GM19240 (cell line): ENCODE measurements around the gene TMEM186.
A peak's percentile ranks its signal among the peaks of the same experiment; 100 is the strongest.
"Not testable (repeated sequence)": the region's sequence is repeated elsewhere in the genome, so short reads cannot be mapped to it uniquely, and the experiment has no call there.

Experiments used
- DNase-seq: peaks from one replicate; pipeline ENCODE4 v3.0.0; 2011; ENCODE audit warnings: low spot score; ENCODE audit not compliant: insufficient read length

Gene TMEM186

GRCh38 chr16:8797364-8798173 is at the start of gene TMEM186, which contains the start of gene PMM2:
TMEM186 (minus strand) TSS chr16:8797639; CDS start chr16:8797614, 25 bp downstream.
PMM2 (plus strand) TSS chr16:8797839; CDS start chr16:8797883, 44 bp downstream.
- DNase-seq: peak; percentile 91

GRCh38 chr16:8847145-8847544 is 49.7 kb upstream of the TMEM186 start:
- DNase-seq: no peak

- no peak for DNase-seq
Observed at GRCh38 chr16:8846401-8846932, 49.0 kb upstream of the TMEM186 start.

GRCh38 chr16:8845699-8846298 is 48.4 kb upstream of the TMEM186 start:
- no peak for DNase-seq

GRCh38 chr16:8843296-8843695 is 45.9 kb upstream of the TMEM186 start:
- DNase-seq: not testable (repeated sequence)

- not testable (repeated sequence) for DNase-seq
Observed at GRCh38 chr16:8842016-8842415, 44.6 kb upstream of the TMEM186 start.

GRCh38 chr16:8837594-8837993 is 40.2 kb upstream of the TMEM186 start:
- DNase-seq: not testable (repeated sequence)

- not testable (repeated sequence) for DNase-seq
Observed at GRCh38 chr16:8836797-8837196, 39.4 kb upstream of the TMEM186 start.

GRCh38 chr16:8832717-8833105 is 35.3 kb upstream of the TMEM186 start:
- DNase-seq: no peak

GRCh38 chr16:8831871-8832716 is 34.7 kb upstream of the TMEM186 start:
- no peak for DNase-seq

GRCh38 chr16:8831450-8831849 is 34.0 kb upstream of the TMEM186 start:
- no peak for DNase-seq

GRCh38 chr16:8828541-8829165 is 31.2 kb upstream of the TMEM186 start:
- no peak for DNase-seq

- no peak for DNase-seq
Observed at GRCh38 chr16:8826278-8826879, 28.9 kb upstream of the TMEM186 start.

GRCh38 chr16:8822403-8822802 is 25.0 kb upstream of the TMEM186 start:
- no peak for DNase-seq

- no peak for DNase-seq
Observed at GRCh38 chr16:8819411-8820034, 22.1 kb upstream of the TMEM186 start.

- DNase-seq: no peak
Observed at GRCh38 chr16:8818504-8819270, 21.2 kb upstream of the TMEM186 start.

GRCh38 chr16:8816967-8817655 is 19.7 kb upstream of the TMEM186 start:
- DNase-seq: no peak

- DNase-seq: no peak
Observed at GRCh38 chr16:8814095-8814806, 16.8 kb upstream of the TMEM186 start.
